T-helper 9 cell (primary cell): ENCODE data around the gene RAE1.

ENCODE experiments used
- DNase-seq: peaks from one replicate; pipeline ENCODE4 v3.0.0-alpha.2; 2020

RAE1 gene

DNA sequence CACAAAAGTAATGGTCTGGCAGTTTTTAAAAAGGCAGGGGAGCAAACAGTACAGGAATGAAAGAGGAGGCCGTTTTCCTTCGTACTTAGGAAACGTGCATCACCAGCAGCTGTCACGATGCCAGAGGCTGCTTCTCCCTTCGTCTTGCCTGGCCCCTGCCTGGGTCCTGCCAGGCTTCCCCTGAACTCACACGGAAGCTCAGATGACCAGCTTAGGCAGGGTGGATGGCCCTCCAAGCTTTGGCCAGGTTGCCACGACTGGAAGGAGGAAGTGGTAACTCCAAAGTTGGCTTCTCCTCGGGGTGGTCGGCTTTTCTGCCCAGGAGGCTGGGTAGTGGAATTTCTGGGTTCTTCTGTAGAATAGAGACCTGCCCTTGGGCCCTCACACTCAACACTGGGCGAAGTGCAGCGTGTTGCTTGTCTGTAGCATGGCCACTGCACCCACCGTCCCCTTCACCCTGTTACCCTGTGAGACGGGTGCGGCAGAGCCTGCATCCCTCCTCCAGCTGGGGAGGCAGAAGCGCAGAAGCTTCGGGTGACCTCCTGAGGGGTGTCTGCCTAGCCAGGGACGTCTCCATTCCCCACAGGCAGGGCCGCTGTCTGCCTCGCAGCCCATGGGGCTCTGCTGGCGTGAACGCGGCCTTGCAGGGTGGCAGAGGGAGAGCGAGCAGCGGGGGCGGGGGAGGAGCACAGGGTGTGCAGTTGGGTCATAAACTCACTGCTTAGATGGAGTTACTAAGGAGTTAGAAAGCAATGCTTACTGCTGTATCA lies 21.7 kb downstream of the RAE1 start:
- no peak for DNase-seq

DNA sequence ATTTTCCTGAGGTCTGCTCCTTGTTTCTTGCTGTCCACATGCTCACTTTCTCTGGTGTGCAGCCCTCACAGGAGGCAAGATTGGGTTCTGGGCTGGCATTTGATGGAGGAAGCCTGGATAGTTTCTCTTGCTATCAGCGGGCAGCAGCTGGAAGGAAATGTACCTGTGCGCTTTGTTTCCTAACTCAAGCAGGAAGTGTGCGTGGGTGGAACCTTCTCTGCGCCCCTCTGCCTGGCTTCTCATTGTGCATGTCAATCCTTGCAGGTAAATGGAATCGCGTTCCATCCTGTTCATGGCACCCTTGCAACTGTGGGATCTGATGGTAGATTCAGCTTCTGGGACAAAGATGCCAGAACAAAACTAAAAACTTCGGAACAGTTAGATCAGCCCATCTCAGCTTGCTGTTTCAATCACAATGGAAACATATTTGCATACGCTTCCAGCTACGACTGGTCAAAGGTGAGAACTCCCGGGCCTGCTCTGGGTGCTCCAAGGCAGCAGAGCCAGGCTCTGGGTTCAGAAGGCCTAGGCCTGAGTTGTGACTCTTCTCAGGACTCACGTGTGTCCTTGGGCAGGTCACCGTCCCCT lies 23.4 kb downstream of the RAE1 start:
- no peak for DNase-seq

DNA sequence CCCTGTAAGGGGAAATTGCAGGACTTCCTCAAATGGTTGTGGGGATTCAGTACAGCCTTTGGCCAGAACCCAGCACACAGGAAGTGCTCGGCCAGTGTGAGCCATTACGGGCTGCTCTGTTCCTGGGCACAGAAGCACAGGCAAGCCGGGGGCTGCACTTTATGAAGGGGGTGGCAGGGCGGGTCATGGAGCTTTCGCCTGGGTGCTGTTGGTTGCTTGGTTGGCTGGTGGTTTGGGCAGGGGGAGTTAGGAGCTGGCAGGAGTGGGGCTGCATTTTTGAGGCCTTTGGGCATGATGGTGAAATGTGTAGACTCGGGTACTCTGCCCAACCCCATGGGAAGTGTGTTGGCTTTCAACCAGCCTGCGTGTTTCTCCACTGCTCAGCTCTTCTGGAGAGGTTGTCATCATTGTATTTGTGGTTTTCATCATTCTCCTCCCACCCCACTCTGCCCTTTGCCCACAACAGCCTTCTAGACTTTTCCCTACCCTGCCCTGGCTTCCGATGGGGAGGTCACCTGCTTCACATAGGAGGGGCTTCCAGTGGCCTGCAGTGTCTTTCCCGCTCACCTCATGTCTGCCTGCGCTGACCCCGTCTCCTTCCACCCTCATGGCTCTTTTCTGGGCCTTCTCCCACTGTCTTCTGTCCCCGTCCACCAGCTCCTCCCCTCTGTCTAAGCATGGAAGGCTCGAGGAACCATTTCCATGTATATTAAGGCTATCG lies 24.0 kb downstream of the RAE1 start:
- DNase-seq, result no peak

DNA sequence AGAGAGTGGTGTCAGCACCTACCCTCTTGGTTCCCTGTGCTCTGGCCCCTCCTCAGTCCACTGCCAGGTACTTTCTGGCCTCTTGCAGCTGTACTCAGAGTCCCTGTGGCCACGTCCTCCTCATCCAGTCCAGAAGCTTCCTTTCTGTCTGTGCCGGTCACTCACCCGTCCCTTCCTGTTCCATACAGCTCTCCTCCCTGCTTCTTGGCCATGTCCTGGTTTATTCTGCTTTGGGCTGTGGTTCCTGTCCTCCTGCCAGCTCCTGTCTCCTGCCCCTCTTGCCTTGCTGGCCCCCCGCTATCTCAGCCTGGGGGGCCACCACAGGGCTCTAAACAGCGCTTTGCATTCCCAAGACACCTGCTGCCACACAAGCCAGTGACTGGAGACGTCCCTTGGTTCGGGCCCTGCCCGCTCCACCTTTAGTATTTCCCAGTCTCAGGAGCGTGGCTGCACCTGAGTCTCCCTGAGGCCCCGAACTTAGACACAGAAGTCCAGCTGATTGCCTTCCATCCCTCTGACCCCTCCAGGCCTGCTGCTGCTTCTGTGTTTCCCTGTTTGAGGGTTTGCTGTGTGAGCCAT lies 24.7 kb downstream of the RAE1 start:
- no peak for DNase-seq

- no peak for DNase-seq
Measured at GRCh38 chr20:57377350-57377749, 26.3 kb downstream of the RAE1 start.

GRCh38 chr20:57378107-57378506 lies 27.1 kb downstream of the RAE1 start:
- DNase-seq, result no peak

DNA sequence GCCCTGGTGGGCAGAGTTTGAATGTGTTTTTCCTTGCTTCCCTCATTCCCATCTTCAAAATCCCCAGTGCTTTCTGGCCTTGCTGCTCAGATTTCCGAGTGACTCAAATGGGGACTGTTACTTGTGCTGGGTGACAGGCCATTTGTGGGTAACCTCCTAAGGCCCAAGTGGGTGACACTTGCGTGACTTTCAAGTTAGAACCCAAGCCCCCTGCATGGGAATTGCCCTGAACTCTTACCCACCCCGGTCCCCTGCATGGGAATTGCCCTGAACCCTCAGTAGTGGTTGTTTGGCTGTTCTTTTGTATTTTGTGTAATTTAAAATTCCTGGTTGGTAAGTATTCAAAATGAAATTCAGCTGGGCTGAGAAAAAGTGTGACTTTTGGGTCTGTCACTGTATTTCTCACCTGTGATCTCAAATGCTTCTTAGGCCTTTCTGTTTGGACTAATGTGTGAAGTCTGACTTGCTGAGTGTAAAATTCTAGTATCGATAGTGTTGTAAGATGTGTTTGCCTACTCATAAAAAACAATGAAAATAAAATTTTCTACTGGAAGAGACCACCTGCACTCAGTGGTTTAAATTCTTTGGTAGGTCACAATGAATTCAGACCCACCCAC lies 27.7 kb downstream of the RAE1 start:
- DNase-seq, result no peak

GRCh38 chr20:57379263-57379647 lies 28.2 kb downstream of the RAE1 start:
- DNase-seq, result no peak

DNA sequence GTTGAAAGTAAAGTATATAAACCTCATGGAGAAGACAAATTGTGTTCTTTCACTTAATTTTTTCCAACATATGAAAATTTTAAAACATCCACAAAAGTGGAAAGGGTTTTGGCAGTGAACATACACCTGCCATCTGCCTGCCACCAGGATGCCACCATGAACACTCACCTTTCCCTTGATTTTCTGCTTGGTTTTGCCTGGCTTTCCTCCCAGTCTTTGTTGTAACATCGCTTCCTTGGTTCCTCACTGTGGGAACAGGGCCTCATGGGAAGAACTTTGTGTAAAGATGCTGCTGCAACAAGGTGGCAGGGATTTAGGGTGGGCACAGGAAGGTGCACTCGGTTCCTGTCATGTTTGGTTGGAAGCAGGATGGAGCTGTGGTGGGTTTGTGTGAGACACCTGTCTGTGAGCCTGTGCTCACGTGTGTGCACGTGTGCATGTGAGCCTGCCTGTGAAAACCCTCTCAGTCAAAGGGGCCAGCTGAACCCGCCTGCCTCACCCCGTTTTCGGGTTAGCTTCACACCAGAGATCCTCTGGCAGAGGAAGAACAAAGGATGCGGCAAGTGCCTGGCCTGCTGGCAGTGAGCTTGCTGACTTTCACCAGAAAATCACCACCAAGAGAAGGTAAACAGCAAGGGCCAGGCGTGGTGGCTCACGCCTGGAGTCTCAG lies 29.2 kb downstream of the RAE1 start:
- DNase-seq, result no peak

GRCh38 chr20:57381596-57382503 lies 30.8 kb downstream of the RAE1 start:
- peak; percentile 82 for DNase-seq

GRCh38 chr20:57382516-57382915 lies 31.5 kb downstream of the RAE1 start:
- no peak for DNase-seq

DNA sequence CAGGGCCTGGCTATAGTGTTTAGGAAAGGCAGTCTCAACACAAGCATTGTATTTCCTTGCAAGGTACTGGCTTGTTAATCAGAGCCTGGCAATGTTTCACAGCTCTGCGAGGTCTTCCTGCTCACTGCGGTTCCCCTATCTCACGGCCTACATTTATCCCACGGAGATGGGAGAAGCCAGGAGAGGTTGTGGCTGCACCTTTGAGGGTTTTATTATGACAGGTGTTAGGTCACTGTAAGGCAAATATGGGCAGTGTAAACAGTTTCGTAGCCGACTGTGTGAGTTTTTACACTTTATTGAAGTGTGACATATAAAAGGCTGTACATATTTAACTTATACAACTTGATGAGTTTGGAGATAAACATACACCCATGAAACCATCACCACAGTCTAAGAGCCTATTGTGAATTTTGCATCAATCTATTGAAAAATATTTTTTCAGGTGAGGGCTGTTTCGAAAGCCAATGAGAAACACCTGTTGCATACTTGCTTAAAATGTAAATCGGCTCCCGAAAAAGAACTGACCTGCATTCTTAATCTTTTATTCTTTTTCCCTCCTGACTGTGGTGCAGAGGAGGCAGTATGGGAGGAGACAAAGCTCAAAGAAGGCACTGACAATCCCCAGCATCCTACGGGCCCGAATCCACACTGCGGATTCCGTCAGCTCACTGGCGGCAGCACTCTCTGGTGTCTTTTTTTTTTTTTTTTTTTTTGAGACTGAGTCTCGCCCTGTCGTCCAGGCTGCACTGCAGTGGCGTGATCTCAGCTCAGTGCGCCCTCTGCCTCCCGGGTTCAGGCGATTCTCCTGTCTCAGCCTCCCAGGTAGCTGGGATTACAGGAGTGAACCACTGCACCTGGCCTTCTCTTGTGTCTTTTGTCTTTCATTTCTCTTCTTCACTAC lies 32.6 kb downstream of the RAE1 start:
- no peak for DNase-seq

GRCh38 chr20:57384486-57384885 lies 33.4 kb downstream of the RAE1 start:
- no peak for DNase-seq

GRCh38 chr20:57384953-57385761 lies 34.1 kb downstream of the RAE1 start:
- no peak for DNase-seq

- no peak for DNase-seq
Measured at GRCh38 chr20:57385940-57386339, 34.9 kb downstream of the RAE1 start.

GRCh38 chr20:57386762-57387161 lies 35.7 kb downstream of the RAE1 start:
- DNase-seq, result no peak

DNA sequence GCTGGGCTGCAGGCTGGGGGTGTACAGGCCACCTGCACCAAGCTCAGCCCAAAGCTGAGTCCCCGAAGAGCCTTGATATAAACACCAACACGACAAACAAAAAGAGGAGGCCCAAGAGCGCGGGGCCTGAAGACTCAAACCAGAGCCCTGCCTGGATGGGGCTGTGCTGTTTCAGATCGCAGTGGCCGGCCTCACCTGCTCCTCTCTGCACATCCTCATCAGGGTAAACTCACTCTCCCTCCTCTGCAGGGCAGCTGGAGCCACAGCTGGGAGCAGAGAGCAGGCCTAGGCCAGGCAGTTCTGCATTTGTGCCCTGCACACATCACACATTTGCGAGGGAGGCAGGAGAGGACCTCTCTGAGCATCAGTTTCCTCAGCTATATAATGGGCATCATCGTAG lies 36.4 kb downstream of the RAE1 start:
- no peak for DNase-seq

- DNase-seq, result no peak
Measured at GRCh38 chr20:57387945-57388371, 36.9 kb downstream of the RAE1 start.

- peak; percentile 44 for DNase-seq
Measured at GRCh38 chr20:57388953-57389694, 38.1 kb downstream of the RAE1 start.
